ENCODE data around the gene SSB. TPM values are rescaled to one million over a fixed set of nuclear protein-coding genes. Genes with fewer than 3 reads are reported as not detected.
A peak's percentile ranks its signal among the peaks of the same experiment; 100 is the strongest.
"Not testable (repeated sequence)": the region's sequence is repeated elsewhere in the genome, so short reads cannot be mapped to it uniquely, and the experiment has no call there.

Gene SSB
- 168 TPM for polyA plus RNA-seq (2012; ENCODE audit: insufficient read depth, insufficient read length)

DNA sequence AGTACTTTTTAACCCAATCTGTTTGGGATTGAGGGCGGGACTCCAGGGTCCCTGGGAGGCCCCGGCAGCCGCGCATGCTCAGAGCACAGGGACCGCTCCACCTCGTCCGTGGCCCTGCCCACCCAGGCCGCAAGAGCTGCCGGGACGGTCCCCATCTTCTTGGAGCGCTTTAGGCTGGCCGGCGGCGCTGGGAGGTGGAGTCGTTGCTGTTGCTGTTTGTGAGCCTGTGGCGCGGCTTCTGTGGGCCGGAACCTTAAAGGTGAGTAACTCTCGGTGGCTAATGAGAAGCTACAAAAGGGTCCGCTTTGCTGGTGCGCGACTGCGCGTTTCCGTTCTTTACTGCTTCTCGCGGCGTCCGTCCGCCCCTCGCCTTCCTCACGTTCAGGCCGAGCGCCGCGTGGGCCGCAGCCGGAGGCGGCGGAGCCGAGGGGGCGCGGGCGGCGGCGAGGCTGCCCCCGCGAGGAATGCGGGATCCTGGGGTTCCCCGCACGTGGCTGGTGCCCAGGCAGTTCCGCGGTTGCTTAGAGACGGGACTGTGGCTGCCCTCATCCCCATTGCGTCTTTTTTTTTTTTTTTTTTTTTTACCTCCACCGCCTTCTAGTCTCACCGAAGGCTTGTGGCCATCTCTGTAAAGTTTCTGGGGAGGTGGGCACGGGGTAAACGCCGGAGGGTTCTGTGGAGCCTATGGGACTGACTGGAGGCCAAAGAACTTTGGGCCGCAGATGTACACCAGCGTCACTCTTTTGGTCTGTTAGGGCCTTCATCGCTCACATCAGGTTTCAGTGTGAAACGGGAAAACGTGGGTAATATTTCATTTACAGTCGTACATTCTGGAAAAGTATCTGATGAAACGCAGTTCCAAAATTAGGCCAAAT lies at the start of gene SSB:
Gene SSB (plus strand): TSS at position 154 of the 875 bp plus-strand sequence. CDS start 2,090 bp downstream, outside the sequence.
- H3K4me3 ChIP-seq (ENCODE audit: low read length) = peak within 1 kb of the TSS; percentile 75
- peak; percentile 92 for DNase-seq (ENCODE audit: low read depth, low spot score)

DNA sequence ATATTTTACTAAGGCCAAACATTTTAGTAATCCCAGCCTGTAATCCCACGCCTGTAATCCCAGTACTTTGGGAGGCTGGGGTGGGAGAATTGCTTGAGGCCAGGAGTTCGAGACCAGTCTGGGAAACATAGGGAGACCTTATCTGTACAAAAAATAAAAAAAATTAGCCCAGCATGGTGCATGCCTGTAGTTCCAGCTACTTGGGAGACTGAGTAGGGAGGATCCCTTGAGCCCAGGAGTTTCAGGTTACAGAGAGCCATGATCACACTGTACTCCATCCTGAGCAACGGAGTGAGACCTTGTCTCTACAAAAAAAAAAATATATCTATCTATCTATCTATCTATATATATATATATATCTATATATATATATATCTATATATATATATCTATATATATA lies 45.9 kb upstream of the SSB start:
- DNase-seq (ENCODE audit: low read depth, low spot score) = no peak
- H3K4me3 ChIP-seq (ENCODE audit: low read length) = no peak overlapping the region

DNA sequence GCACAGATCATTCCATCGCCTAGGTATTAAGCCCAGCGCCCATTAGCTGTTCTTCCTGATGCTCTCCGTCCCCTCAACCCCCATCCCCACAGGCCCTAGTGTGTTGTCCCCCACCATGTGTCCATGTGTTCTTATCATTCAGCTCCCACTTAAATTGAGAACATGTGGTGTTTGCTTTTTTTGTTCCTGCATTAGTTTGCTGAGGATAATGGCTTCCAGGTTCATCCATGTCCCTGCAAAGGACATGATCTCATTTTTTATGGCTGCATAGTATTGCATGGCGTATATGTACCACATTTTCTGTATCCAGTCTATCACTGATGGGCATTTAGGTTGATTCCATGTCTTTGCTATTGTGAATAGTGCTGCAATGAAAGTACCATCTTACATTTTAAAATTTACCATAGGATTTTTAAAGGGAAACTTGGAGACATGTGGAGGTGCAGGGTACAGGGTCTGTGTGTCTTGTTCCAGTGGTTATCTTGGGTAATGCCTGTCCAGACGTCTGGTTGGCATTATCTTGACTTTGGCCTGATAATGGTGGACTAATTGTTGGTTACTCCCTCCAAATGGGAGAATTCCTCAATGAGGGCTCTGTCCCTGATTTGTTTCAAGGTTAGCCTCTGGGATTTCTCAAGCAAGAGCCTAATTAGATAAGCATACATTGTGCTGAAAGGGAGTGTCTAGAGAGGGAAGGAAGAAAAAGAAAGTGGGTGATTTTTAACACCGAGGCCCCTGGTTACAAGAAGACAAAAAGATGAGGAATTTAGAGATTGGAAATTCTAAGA lies 43.4 kb upstream of the SSB start:
- no peak for DNase-seq (ENCODE audit: low read depth, low spot score)
- H3K4me3 ChIP-seq (ENCODE audit: low read length) = no peak overlapping the region

DNA sequence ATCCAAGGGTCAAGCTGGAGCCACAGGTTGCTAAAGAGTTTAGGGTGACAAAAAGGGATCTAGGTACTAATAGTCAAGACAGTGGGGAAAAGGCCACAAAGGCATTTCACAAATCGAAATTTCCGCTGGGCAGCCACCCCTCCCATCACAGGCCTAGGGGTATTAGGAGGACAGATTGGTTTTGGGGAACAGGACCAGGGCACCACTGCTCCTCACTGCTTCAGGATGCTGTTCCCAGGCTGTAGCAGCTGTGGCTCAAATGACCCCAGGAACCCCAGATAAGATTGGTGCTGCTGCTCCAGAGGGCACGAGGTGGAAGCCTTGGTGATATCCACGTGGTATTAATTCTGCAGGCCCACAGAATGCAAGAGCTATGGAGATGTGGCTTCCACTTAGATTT lies 42.3 kb upstream of the SSB start:
- H3K4me3 ChIP-seq (ENCODE audit: low read length) = no peak overlapping the region
- DNase-seq (ENCODE audit: low read depth, low spot score) = no peak

DNA sequence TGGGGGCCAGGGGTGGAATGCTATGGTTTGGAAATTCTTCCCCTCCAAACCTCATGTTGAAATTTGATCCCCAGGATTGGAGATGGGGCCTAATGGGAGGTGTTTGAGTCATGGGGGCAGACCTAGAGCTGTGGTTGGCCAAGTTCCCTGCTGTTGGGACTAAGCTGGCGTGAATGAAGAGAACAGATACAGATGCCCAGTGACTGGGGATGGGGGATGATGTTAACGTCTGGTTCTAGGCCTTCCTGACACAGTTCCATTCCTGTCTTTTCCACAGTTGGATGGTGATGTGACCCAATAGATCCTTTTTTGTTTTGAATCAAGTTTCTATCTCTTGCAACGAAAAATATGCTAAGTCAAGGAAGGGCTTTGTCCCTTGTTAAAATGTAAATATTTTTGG lies 41.3 kb upstream of the SSB start:
- no peak for DNase-seq (ENCODE audit: low read depth, low spot score)
- H3K4me3 ChIP-seq (ENCODE audit: low read length) = no peak overlapping the region

GRCh38 chr2:169757778-169758177 lies 40.9 kb upstream of the SSB start:
- H3K4me3 ChIP-seq (ENCODE audit: low read length) = no peak overlapping the region
- no peak for DNase-seq (ENCODE audit: low read depth, low spot score)

- no peak overlapping the region for H3K4me3 ChIP-seq (ENCODE audit: low read length)
- no peak for DNase-seq (ENCODE audit: low read depth, low spot score)
These were observed 38.7 kb upstream of the SSB start for GRCh38 chr2:169759987-169760386.

DNA sequence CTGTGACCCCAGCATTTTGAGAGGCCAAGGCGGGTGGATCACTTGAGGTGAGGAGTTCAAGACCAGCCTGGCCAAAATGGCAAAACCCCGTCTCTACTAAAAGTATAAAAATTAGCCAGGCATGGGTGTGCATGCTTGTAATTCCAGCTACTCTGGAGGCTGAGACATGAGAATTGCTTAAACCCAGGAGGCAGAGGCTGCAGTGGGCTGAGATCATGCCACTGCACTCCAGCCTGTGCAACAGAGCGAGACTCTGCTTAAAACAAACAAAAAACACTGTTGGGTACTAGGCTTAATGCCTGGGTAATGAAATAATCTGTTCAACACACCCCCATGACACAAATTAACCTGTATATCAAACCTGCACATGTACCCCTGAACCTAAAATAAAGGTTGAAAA lies 37.9 kb upstream of the SSB start:
- not testable (repeated sequence) for DNase-seq (ENCODE audit: low read depth, low spot score); H3K4me3 ChIP-seq (ENCODE audit: low read length)

DNA sequence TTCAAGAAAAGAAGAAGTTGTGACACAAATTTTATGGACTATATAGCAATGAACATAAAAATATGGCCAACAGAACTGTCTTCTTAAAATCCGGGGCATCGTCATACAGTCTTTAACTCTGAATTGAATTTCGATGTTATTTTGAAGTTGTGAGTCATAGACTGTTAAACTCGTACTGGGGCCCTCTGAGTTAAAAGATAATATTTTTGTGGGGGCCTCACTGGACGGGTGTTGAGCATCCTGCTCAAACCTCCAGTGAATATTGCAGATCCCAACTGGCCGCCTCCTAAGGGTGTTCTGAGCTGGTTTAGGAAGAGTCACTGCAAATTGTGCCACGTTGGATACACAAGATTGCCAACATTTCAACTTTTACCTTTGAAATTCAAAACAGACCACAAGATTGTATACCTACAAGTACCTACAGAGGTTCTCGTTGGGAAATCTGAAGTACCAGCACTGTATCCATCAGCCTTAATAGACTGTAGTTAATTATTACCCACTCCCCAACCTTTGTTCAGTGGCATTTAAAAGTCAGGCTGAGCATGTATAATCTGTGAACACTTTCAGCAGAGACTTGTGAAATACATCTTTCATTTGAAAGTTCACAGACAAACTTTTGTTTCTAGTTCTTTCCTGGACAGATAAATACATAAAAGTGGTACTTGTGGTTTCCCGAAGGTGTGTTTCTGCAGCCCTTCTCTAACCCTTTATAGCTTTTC lies 37.3 kb upstream of the SSB start:
- H3K4me3 ChIP-seq (ENCODE audit: low read length) = no peak overlapping the region
- no peak for DNase-seq (ENCODE audit: low read depth, low spot score)

- no peak for DNase-seq (ENCODE audit: low read depth, low spot score)
- H3K4me3 ChIP-seq (ENCODE audit: low read length) = no peak overlapping the region
These were observed 36.7 kb upstream of the SSB start for GRCh38 chr2:169761970-169762292.

- DNase-seq (ENCODE audit: low read depth, low spot score) = no peak
- no peak overlapping the region for H3K4me3 ChIP-seq (ENCODE audit: low read length)
These were observed 33.1 kb upstream of the SSB start for GRCh38 chr2:169765523-169765922.

GRCh38 chr2:169767243-169767888 lies 31.3 kb upstream of the SSB start:
- DNase-seq (ENCODE audit: low read depth, low spot score) = peak; percentile 17
- no peak overlapping the region for H3K4me3 ChIP-seq (ENCODE audit: low read length)

GRCh38 chr2:169768262-169768995 lies 30.2 kb upstream of the SSB start:
- no peak overlapping the region for H3K4me3 ChIP-seq (ENCODE audit: low read length)

GRCh38 chr2:169771021-169771420 lies 27.6 kb upstream of the SSB start:
- no peak for DNase-seq (ENCODE audit: low read depth, low spot score)

More at GRCh38 chr2:169768262-169768995, 30.2 kb upstream of the SSB start:
- no peak for DNase-seq (ENCODE audit: low read depth, low spot score)

GRCh38 chr2:169771612-169772011 lies 27.1 kb upstream of the SSB start:
- DNase-seq (ENCODE audit: low read depth, low spot score) = no peak
- H3K4me3 ChIP-seq (ENCODE audit: low read length) = no peak overlapping the region

More at GRCh38 chr2:169771021-169771420, 27.6 kb upstream of the SSB start:
- no peak overlapping the region for H3K4me3 ChIP-seq (ENCODE audit: low read length)

GRCh38 chr2:169772651-169773050 lies 26.0 kb upstream of the SSB start:
- DNase-seq (ENCODE audit: low read depth, low spot score) = no peak
- H3K4me3 ChIP-seq (ENCODE audit: low read length) = no peak overlapping the region

GRCh38 chr2:169775354-169775753 lies 23.3 kb upstream of the SSB start:
- no peak overlapping the region for H3K4me3 ChIP-seq (ENCODE audit: low read length)
- no peak for DNase-seq (ENCODE audit: low read depth, low spot score)

GRCh38 chr2:169775765-169776164 lies 22.9 kb upstream of the SSB start:
- DNase-seq (ENCODE audit: low read depth, low spot score) = no peak
- no peak overlapping the region for H3K4me3 ChIP-seq (ENCODE audit: low read length)
